ENCODE measurements around the gene CCDC102A. TPM values are rescaled to one million over a fixed set of nuclear protein-coding genes. Genes with fewer than 3 reads are reported as not detected.

The CCDC102A gene
- total RNA-seq, 1 experiment from 2014 or later, result 4.5 TPM

- TF ChIP-seq RAD21 (IDR thresholded peaks at IDR 0.05; ENCODE audit: low read depth) (no peak), CBX3 (IDR thresholded peaks at IDR 0.05; ENCODE audit: low read depth) (no peak), EGR1 (IDR thresholded peaks at IDR 0.05; ENCODE audit: low read depth) (no peak), ZFX (IDR thresholded peaks at IDR 0.05) (no peak), EZH2 (IDR thresholded peaks at IDR 0.05) (no peak), POLR2AphosphoS5 (IDR thresholded peaks at IDR 0.05; ENCODE audit: low read depth, low read length) (no peak), FOSL1 (IDR thresholded peaks at IDR 0.05; ENCODE audit: low read depth) (no peak), ZNF274 (IDR thresholded peaks at IDR 0.05; ENCODE audit: low read depth, low read length) (no peak), SP1 (IDR thresholded peaks at IDR 0.05; ENCODE audit: low read depth) (no peak), SRF (IDR thresholded peaks at IDR 0.05; ENCODE audit: low read depth) (no peak), REST (IDR thresholded peaks at IDR 0.05; ENCODE audit: low read depth) (no peak), SIN3A (IDR thresholded peaks at IDR 0.05; ENCODE audit: low read depth) (no peak), YY1 (IDR thresholded peaks at IDR 0.05; ENCODE audit: extremely low read depth, insufficient replicate concordance, low read depth, low read length) (no peak), EZH2phosphoT487 (IDR thresholded peaks at IDR 0.05; ENCODE audit: borderline replicate concordance) (no peak), ELF1 (IDR thresholded peaks at IDR 0.05; ENCODE audit: borderline replicate concordance, low read depth) (no peak), ZBTB33 (IDR thresholded peaks at IDR 0.05; ENCODE audit: extremely low read depth, insufficient replicate concordance, low read length) (no peak), POLR2A (IDR thresholded peaks at IDR 0.05; ENCODE audit: borderline replicate concordance, extremely low read depth, insufficient read depth, insufficient read length) (no peak)
- TF ChIP-seq, protein P1, sequence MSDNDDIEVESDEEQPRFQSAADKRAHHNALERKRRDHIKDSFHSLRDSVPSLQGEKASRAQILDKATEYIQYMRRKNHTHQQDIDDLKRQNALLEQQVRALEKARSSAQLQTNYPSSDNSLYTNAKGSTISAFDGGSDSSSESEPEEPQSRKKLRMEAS (IDR thresholded peaks at IDR 0.05), result no peak
- TF ChIP-seq, protein P2, sequence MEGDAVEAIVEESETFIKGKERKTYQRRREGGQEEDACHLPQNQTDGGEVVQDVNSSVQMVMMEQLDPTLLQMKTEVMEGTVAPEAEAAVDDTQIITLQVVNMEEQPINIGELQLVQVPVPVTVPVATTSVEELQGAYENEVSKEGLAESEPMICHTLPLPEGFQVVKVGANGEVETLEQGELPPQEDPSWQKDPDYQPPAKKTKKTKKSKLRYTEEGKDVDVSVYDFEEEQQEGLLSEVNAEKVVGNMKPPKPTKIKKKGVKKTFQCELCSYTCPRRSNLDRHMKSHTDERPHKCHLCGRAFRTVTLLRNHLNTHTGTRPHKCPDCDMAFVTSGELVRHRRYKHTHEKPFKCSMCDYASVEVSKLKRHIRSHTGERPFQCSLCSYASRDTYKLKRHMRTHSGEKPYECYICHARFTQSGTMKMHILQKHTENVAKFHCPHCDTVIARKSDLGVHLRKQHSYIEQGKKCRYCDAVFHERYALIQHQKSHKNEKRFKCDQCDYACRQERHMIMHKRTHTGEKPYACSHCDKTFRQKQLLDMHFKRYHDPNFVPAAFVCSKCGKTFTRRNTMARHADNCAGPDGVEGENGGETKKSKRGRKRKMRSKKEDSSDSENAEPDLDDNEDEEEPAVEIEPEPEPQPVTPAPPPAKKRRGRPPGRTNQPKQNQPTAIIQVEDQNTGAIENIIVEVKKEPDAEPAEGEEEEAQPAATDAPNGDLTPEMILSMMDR (IDR thresholded peaks at IDR 0.05 in 2 of 3, conservative IDR thresholded peaks at IDR 0.05 in 1 of 3; ENCODE audit: borderline replicate concordance in 1 of 3, insufficient read depth in 1 of 3, low read depth in 2 of 3, low read length in 2 of 3), result no peak
- ChIA-PET CTCF (no interaction called here), POLR2A (no interaction called here), RAD21 (ENCODE audit: low non-redundant PET in 1 of 2, low total read pairs in 2 of 2, uncharacterized antibody in 2 of 2, unreplicated experiment in 2 of 2) (interaction anchor here in 1 of 2 experiments (0.6 kb wide), 1 partner anchor 42 kb away, joined by 3 read pairs; no protein-coding TSS in a partner anchor)
- Histone ChIP-seq H3K27ac (ENCODE audit: low read depth, low read length) (no peak overlapping the region), H3K9me3 (ENCODE audit: control insufficient read depth in 1 of 2, insufficient read depth in 1 of 2, low read depth in 1 of 2, low read length in 2 of 2) (no peaks in the 10 kb centered on the region), H3K79me2 (ENCODE audit: insufficient read depth, low read length) (peaks cover 21% of the 10 kb centered on the region; the same call in 1 of the 2 replicates), H2AFZ (ENCODE audit: low read depth, low read length, poor library complexity, severe bottlenecking) (no peak overlapping the region), H3K4me2 (ENCODE audit: low read length) (no peak overlapping the region), H3K9me2 (ENCODE audit: insufficient read depth) (no peaks in the 10 kb centered on the region), H4K20me1 (ENCODE audit: insufficient read depth) (no peaks in the 10 kb centered on the region), H3K9ac (ENCODE audit: low read length) (no peak overlapping the region), H3K4me3 (replicated peaks in 1 of 2; ENCODE audit: low read depth in 1 of 2, low read length in 2 of 2) (no peak overlapping the region), H3K27me3 (ENCODE audit: insufficient read depth, low read length) (no peaks in the 10 kb centered on the region), H3K36me3 (ENCODE audit: control insufficient read depth in 1 of 2, insufficient read depth in 2 of 2, low read length in 2 of 2) (peaks cover 0 to 4% of the 10 kb centered on the region in 2 experiments; a peak in 1 of 4 replicates), H3K4me1 (ENCODE audit: control insufficient read depth in 1 of 2, insufficient read depth in 2 of 2, low read length in 2 of 2) (peaks cover 23 to 64% of the 10 kb centered on the region in 2 experiments)
- intact Hi-C loops (cut with micrococcal nuclease), result no loop called here
- no peak for ATAC-seq
- BruUV-seq (replicated peaks), result TSS peak; percentile 22
- no peak for DNase-seq (ENCODE audit: low read depth, low spot score)
Measured at GRCh38 chr16:57532266-57532625, 4.1 kb downstream of the CCDC102A start.

Data from HCT116 (cell line).